ENCODE measurements around the gene ZFP30.
A peak's percentile ranks its signal among the peaks of the same experiment; 100 is the strongest.

The ZFP30 gene

GRCh38 chr19:37654629-37655300, 500 bp downstream of the ZFP30 start (continued):
- TF ChIP-seq ZNF155 (tag by site-specific recombination; IDR thresholded peaks at IDR 0.05) (no peak), ZSCAN23 (tag by site-specific recombination; IDR thresholded peaks at IDR 0.05) (peak; percentile 68; the same call in 1 of the 2 replicates), ZNF391 (tag by site-specific recombination; IDR thresholded peaks at IDR 0.05; ENCODE audit: borderline replicate concordance, low read depth) (peak; percentile 40; the same call in 1 of the 2 replicates), ZNF223 (tag by site-specific recombination; IDR thresholded peaks at IDR 0.05) (peak; percentile 48; the same call in 1 of the 2 replicates), BCL11B (tag by site-specific recombination; IDR thresholded peaks at IDR 0.05; ENCODE audit: low read depth) (0 out of 2 replicates have a peak, but pooled peaks have one; percentile 15), ZNF791 (tag by site-specific recombination; IDR thresholded peaks at IDR 0.05) (peak; percentile 31; the same call in 1 of the 2 replicates), RBAK (tag by site-specific recombination; IDR thresholded peaks at IDR 0.05) (no peak; the same call in 1 of the 2 replicates), GLIS2 (tag by site-specific recombination; IDR thresholded peaks at IDR 0.05) (peak; percentile 18; the same call in 1 of the 2 replicates), ZNF274 (IDR thresholded peaks at IDR 0.05; ENCODE audit: low read length) (no peak), ZNF274 (tag by site-specific recombination; IDR thresholded peaks at IDR 0.05; ENCODE audit: borderline replicate concordance) (no peak), ZNF623 (tag by site-specific recombination; IDR thresholded peaks at IDR 0.05) (peak; percentile 42; the same call in 1 of the 2 replicates), ZNF580 (tag by site-specific recombination; IDR thresholded peaks at IDR 0.05) (peak; percentile 69; the same call in 1 of the 2 replicates), INSM2 (tag by site-specific recombination; IDR thresholded peaks at IDR 0.05) (peak; percentile 53; the same call in 1 of the 2 replicates), ZFHX2 (tag by site-specific recombination; conservative IDR thresholded peaks at IDR 0.05) (peak; percentile 81), ZNF548 (tag by site-specific recombination; IDR thresholded peaks at IDR 0.05) (no peak), ZBTB11 (tag by site-specific recombination; conservative IDR thresholded peaks at IDR 0.05; ENCODE audit: low read depth) (peak; percentile 86), ZNF692 (tag by site-specific recombination; IDR thresholded peaks at IDR 0.05) (no peak), ZNF280D (tag by site-specific recombination; IDR thresholded peaks at IDR 0.05) (peak; percentile 94; the same call in 1 of the 2 replicates), ZNF610 (tag by site-specific recombination; IDR thresholded peaks at IDR 0.05; ENCODE audit: borderline replicate concordance) (no peak), ZNF169 (tag by site-specific recombination; IDR thresholded peaks at IDR 0.05) (no peak; the same call in 1 of the 2 replicates), ZNF514 (tag by site-specific recombination; IDR thresholded peaks at IDR 0.05) (no peak), FEZF1 (tag by site-specific recombination; IDR thresholded peaks at IDR 0.05) (0 out of 2 replicates have a peak, but pooled peaks have one; percentile 27), ZNF341 (tag by site-specific recombination; IDR thresholded peaks at IDR 0.05; ENCODE audit: low read depth) (peak; percentile 53), ZNF544 (tag by site-specific recombination; IDR thresholded peaks at IDR 0.05) (no peak), ZNF558 (tag by site-specific recombination; IDR thresholded peaks at IDR 0.05) (0 out of 2 replicates have a peak, but pooled peaks have one; percentile 47), ZNF624 (tag by site-specific recombination; IDR thresholded peaks at IDR 0.05) (0 out of 2 replicates have a peak, but pooled peaks have one; percentile 71), ZNF626 (tag by site-specific recombination; IDR thresholded peaks at IDR 0.05) (peak; percentile 18; the same call in 1 of the 2 replicates), ZNF18 (tag by site-specific recombination; IDR thresholded peaks at IDR 0.05) (no peak)

Measured in HEK293 (cell line).